HepG2 (cell line): ENCODE results near the gene NR5A2.

ENCODE experiments used
- MIXL1 ChIP-seq: IDR thresholded peaks from 2 replicates; pipeline ENCODE4 v1.6.1; 2016
- MXD4 ChIP-seq: IDR thresholded peaks from 2 replicates; pipeline ENCODE4 v1.6.1; 2016; ENCODE audit warnings: mild to moderate bottlenecking, missing biosample characterization, missing genetic modification reagents
- NONO ChIP-seq, 2 experiments: fragments of 450-650 bp in 1 of 2; sonication (generic) in 1 of 2; formaldehyde crosslinking in 1 of 2; IDR thresholded peaks in 1 of 2; conservative IDR thresholded peaks in 1 of 2; 2 replicates each; pipeline versions ENCODE4 v1.6.1 to v1.8.0; 2017 to 2022; ENCODE audit warnings: mild to moderate bottlenecking in 1 of 2, missing genetic modification reagents in 1 of 2, moderate library complexity in 1 of 2
- SIN3A ChIP-seq: IDR thresholded peaks from 2 replicates; pipeline ENCODE4 v1.6.1; 2011; ENCODE audit warnings: low read depth, mild to moderate bottlenecking, control low read depth, low read length, borderline replicate concordance
- TARDBP ChIP-seq: sonication (generic); formaldehyde crosslinking; IDR thresholded peaks from 2 replicates; pipeline ENCODE4 v1.8.0; 2022; ENCODE audit warnings: mild to moderate bottlenecking, missing genetic modification reagents
- ZFP1 ChIP-seq: IDR thresholded peaks from 2 replicates; pipeline ENCODE4 v1.6.1; 2016
- ZNF629 ChIP-seq: sonication (generic); formaldehyde crosslinking; conservative IDR thresholded peaks from 2 replicates; pipeline ENCODE4 v1.5.0; 2020; ENCODE audit warnings: missing genetic modification reagents
- TF ChIP-seq, protein P1 (sequence below): conservative IDR thresholded peaks from 2 replicates; pipeline ENCODE4 v1.6.1; 2018; ENCODE audit warnings: missing genetic modification reagents
- TF ChIP-seq, protein P2 (sequence below): sonication (generic); formaldehyde crosslinking; IDR thresholded peaks from 2 replicates; pipeline ENCODE4 v1.5.0; 2020; ENCODE audit warnings: mild to moderate bottlenecking, missing genetic modification reagents, moderate library complexity
- TF ChIP-seq, protein P3 (sequence below), 2 experiments: fragments of 450-650 bp in 1 of 2; sonication (generic) in 1 of 2; formaldehyde crosslinking; IDR thresholded peaks; 2 replicates each; pipeline versions ENCODE4 v1.5.0 to v1.8.0; 2020 to 2022; ENCODE audit warnings: mild to moderate bottlenecking in 1 of 2, missing genetic modification reagents in 1 of 2

DNA sequence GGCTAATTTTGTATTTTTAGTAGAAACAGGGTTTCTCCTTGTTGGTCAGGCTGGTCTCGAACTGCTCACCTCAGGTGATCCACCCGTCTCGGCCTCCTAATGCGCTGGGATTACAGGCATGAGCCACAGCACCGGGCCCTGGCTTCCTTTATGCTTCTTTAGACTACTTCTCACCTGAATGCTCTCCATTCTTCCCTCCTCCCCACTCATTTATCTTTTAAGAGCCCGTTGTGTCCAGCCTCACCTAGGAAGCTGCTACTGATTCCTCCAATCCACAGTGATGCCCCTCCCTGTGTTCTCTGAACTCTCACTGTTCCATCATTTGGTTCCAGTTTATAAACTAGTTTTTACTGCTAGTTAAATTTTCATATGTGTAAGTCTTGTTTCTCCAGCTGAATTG lies 44.9 kb upstream of the NR5A2 start:
- TF ChIP-seq ZNF629 (CRISPR knock-in tag), result no peak
- TF ChIP-seq ZFP1 (CRISPR knock-in tag), result no peak
- TF ChIP-seq NONO (IDR thresholded peaks at IDR 0.05), result no peak
- TF ChIP-seq NONO (CRISPR knock-in tag; conservative IDR thresholded peaks at IDR 0.05), result no peak
- TF ChIP-seq, protein P1, sequence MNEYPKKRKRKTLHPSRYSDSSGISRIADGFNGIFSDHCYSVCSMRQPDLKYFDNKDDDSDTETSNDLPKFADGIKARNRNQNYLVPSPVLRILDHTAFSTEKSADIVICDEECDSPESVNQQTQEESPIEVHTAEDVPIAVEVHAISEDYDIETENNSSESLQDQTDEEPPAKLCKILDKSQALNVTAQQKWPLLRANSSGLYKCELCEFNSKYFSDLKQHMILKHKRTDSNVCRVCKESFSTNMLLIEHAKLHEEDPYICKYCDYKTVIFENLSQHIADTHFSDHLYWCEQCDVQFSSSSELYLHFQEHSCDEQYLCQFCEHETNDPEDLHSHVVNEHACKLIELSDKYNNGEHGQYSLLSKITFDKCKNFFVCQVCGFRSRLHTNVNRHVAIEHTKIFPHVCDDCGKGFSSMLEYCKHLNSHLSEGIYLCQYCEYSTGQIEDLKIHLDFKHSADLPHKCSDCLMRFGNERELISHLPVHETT (CRISPR knock-in tag), result no peak
- TF ChIP-seq MIXL1 (CRISPR knock-in tag), result no peak
- TF ChIP-seq TARDBP, result no peak
- TF ChIP-seq, protein P2, sequence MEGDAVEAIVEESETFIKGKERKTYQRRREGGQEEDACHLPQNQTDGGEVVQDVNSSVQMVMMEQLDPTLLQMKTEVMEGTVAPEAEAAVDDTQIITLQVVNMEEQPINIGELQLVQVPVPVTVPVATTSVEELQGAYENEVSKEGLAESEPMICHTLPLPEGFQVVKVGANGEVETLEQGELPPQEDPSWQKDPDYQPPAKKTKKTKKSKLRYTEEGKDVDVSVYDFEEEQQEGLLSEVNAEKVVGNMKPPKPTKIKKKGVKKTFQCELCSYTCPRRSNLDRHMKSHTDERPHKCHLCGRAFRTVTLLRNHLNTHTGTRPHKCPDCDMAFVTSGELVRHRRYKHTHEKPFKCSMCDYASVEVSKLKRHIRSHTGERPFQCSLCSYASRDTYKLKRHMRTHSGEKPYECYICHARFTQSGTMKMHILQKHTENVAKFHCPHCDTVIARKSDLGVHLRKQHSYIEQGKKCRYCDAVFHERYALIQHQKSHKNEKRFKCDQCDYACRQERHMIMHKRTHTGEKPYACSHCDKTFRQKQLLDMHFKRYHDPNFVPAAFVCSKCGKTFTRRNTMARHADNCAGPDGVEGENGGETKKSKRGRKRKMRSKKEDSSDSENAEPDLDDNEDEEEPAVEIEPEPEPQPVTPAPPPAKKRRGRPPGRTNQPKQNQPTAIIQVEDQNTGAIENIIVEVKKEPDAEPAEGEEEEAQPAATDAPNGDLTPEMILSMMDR (CRISPR knock-in tag), result no peak
- TF ChIP-seq MXD4, result no peak
- no peak for TF ChIP-seq SIN3A
- TF ChIP-seq, protein P3, sequence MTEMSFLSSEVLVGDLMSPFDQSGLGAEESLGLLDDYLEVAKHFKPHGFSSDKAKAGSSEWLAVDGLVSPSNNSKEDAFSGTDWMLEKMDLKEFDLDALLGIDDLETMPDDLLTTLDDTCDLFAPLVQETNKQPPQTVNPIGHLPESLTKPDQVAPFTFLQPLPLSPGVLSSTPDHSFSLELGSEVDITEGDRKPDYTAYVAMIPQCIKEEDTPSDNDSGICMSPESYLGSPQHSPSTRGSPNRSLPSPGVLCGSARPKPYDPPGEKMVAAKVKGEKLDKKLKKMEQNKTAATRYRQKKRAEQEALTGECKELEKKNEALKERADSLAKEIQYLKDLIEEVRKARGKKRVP (CRISPR knock-in tag; IDR thresholded peaks at IDR 0.05), result no peak
